Naive thymus-derived CD4-positive, alpha-beta T cell (primary cell): ENCODE data around the gene SLC6A12. TPM values are rescaled to one million over a fixed set of nuclear protein-coding genes. Genes with fewer than 3 reads are reported as not detected.
"Not testable (repeated sequence)": the region's sequence is repeated elsewhere in the genome, so short reads cannot be mapped to it uniquely, and the experiment has no call there.

Source experiments
- ATAC-seq: fragments of 150-1000 bp; cut with Tn5 transposase; 2 replicates; pipeline ENCODE4 v1.10.0; 2021; ENCODE audit warnings: mild to moderate bottlenecking, moderate library complexity
- CTCF ChIA-PET: fragments of 350-600 bp; sonication (Branson Sonifier 250); formaldehyde crosslinking; loops from one replicate; lab custom pipeline; 2021; ENCODE audit warnings: antibody characterized with exemption; lab: Charles Lee
- POLR2A ChIA-PET: fragments of 350-600 bp; sonication (Branson Sonifier 250); formaldehyde crosslinking; loops from one replicate; lab custom pipeline; 2021; ENCODE audit warnings: antibody characterized with exemption, inconsistent platforms; lab: Charles Lee
- DNase-seq, 9 donors: peaks; one replicate each; pipeline versions ENCODE4 v3.0.0 to v3.0.0-alpha.2; 2020 to 2022; ENCODE audit warnings: mixed read lengths in 1 of 9
- H3K27ac ChIP-seq: one replicate; pipeline ENCODE4 v1.7.0; 2013; ENCODE audit warnings: mild to moderate bottlenecking, low read depth, low read length, moderate library complexity
- H3K27me3 ChIP-seq, 2 donors: one replicate each; pipeline ENCODE4 v1.7.0; 2013; ENCODE audit warnings: low read length in 2 of 2, mild to moderate bottlenecking in 2 of 2, moderate library complexity in 2 of 2; ENCODE audit not compliant: control insufficient read depth in 2 of 2, insufficient read depth in 2 of 2
- H3K36me3 ChIP-seq, 3 experiments: 1 replicate in 2 of 3; 2 replicates in 1 of 3; pipeline ENCODE4 v1.7.0; 2013; ENCODE audit warnings: low read length in 3 of 3, mild to moderate bottlenecking in 3 of 3, moderate library complexity in 1 of 3; ENCODE audit not compliant: insufficient read depth in 3 of 3, control insufficient read depth in 2 of 3
- H3K4me1 ChIP-seq, 2 donors: one replicate each; pipeline ENCODE4 v1.7.0; 2013; ENCODE audit warnings: low read length in 2 of 2, mild to moderate bottlenecking in 2 of 2, moderate library complexity in 1 of 2; ENCODE audit not compliant: control insufficient read depth in 2 of 2, insufficient read depth in 2 of 2
- H3K4me3 ChIP-seq: 2 replicates; pipeline ENCODE4 v1.7.0; 2013; ENCODE audit warnings: mild to moderate bottlenecking, low read length
- H3K9me3 ChIP-seq, 3 experiments: 1 replicate in 2 of 3; 2 replicates in 1 of 3; pipeline ENCODE4 v1.7.0; 2013; ENCODE audit warnings: low read length in 3 of 3; ENCODE audit not compliant: control insufficient read depth in 2 of 3
- H3K27ac Mint-ChIP-seq, 9 donors: one replicate each; pipeline ENCODE4 v1.8.0; 2020 to 2022; ENCODE audit warnings: mixed read lengths in 9 of 9, mild to moderate bottlenecking in 8 of 9, moderate library complexity in 5 of 9, inconsistent platforms in 2 of 9
- H3K27me3 Mint-ChIP-seq, 5 donors: one replicate each; pipeline ENCODE4 v1.8.0; 2021 to 2022; ENCODE audit warnings: mixed read lengths in 5 of 5, mild to moderate bottlenecking in 1 of 5
- H3K36me3 Mint-ChIP-seq, 5 donors: one replicate each; pipeline ENCODE4 v1.8.0; 2020 to 2022; ENCODE audit warnings: mixed read lengths in 5 of 5, mild to moderate bottlenecking in 3 of 5, inconsistent platforms in 1 of 5
- H3K4me1 Mint-ChIP-seq, 7 donors: one replicate each; pipeline ENCODE4 v1.8.0; 2020 to 2022; ENCODE audit warnings: mixed read lengths in 7 of 7, mild to moderate bottlenecking in 3 of 7, inconsistent platforms in 1 of 7
- H3K4me3 Mint-ChIP-seq, 10 donors: one replicate each; pipeline ENCODE4 v1.8.0; 2020 to 2022; ENCODE audit warnings: mild to moderate bottlenecking in 10 of 10, mixed read lengths in 10 of 10, moderate library complexity in 6 of 10, inconsistent platforms in 2 of 10
- H3K9me3 Mint-ChIP-seq, 11 donors: one replicate each; pipeline ENCODE4 v1.8.0; 2020 to 2022; ENCODE audit warnings: mixed read lengths in 11 of 11, mild to moderate bottlenecking in 4 of 11, inconsistent platforms in 1 of 11, moderate library complexity in 1 of 11
- intact Hi-C, 2 donors: fragments of 100-400 bp; cut with micrococcal nuclease; formaldehyde crosslinking; loops; one replicate each; pipeline ENCODE4 v1.15.1; 2023
- polyA plus RNA-seq, 2 donors: library from polyadenylated mRNA; unstranded; fragments of 300-500 nt; fragmentation: Illumina TruSeq; gene quantifications; one replicate each; pipeline ENCODE4 v1.2.3, GENCODE V29; 2021
- total RNA-seq, 6 experiments: library from RNA in 5 of 6; stranded (reverse) in 5 of 6; gene quantifications; 1 replicate in 5 of 6; 2 replicates in 1 of 6; pipeline ENCODE4 v1.2.3 and lab custom pipeline; 2021 to 2026

SLC6A12 gene
- total and polyA plus RNA-seq, 7 experiments from 2014 or later = 0.30 to 4.2 TPM; not detected in 5

DNA sequence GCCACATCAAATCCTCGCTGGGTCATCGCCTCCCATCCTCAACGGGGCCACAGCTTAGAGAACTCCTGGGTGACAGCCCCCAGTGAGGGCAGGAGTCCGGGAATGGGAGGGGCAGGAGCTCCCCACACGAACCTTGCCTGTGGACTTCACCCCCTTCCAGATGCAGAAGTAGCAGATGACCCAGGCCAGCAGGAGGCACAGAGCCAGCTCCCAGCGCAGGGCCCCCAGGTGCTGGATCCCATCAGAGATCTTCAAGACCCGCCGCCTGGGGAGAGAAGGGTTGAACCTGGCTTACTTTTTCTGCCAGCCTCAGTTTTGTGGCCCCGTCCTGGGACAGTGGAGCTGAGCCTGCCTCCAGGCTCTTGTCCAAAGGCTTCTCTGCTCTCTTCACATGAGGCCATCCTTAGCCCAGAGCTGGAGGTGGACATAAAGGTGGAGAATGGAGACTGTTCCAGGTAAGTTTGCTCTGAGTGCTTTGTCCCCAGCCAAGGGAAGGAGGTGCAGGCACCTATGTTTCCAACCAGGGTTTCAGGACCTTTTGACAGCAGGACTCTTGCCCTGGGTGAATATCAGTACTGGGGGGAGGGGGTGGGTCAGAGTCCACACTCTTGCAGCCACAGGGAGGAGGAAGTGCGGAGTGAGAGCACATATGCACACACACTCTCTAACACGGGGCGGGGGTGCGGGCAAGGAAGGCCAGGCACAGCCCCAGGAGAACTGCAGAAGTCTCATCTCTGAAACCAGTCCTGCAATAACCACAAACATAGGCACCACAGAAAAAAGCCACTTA is 23.3 kb upstream of the SLC6A12 start:
- intact Hi-C loops = no loop called here
- H3K4me3 Mint-ChIP-seq = no peak overlapping the region
- peaks cover 0 to 17% (median 0%) of the 10 kb centered on the region in 3 experiments for H3K9me3 ChIP-seq

GRCh38 chr12:236445-236844 is 22.5 kb upstream of the SLC6A12 start:
- Histone ChIP-seq H3K4me1 (no peaks in the 10 kb centered on the region), H3K27me3 (no peaks in the 10 kb centered on the region), H3K9me3 (peaks cover 0 to 17% (median 0%) of the 10 kb centered on the region in 3 experiments), H3K36me3 (no peaks in the 10 kb centered on the region), H3K27ac (no peak overlapping the region), H3K4me3 (no peak overlapping the region)
- Mint-ChIP-seq H3K36me3 (peaks cover 0 to 8% (median 4%) of the 10 kb centered on the region in 5 donors), H3K9me3 (peaks cover 0 to 34% (median 11%) of the 10 kb centered on the region in 11 donors), H3K27me3 (peaks cover 0 to 22% (median 8%) of the 10 kb centered on the region in 5 donors), H3K27ac (no peak overlapping the region), H3K4me3 (no peak overlapping the region), H3K4me1 (peaks cover 0 to 1% (median 0%) of the 10 kb centered on the region in 7 donors)
- intact Hi-C loops = no loop called here
- ChIA-PET CTCF (no interaction called here), POLR2A (no interaction called here)
- no peak for DNase-seq
- no peak for ATAC-seq

More for the DNA sequence above, 23.3 kb upstream of the SLC6A12 start:
- POLR2A ChIA-PET = no interaction called here
- H3K4me1 Mint-ChIP-seq = peaks cover 0 to 1% (median 0%) of the 10 kb centered on the region in 7 donors
- Histone ChIP-seq H3K27ac (no peak overlapping the region), H3K4me1 (no peaks in the 10 kb centered on the region), H3K4me3 (no peak overlapping the region), H3K27me3 (no peaks in the 10 kb centered on the region), H3K36me3 (no peaks in the 10 kb centered on the region)
- H3K9me3 Mint-ChIP-seq = peaks cover 0 to 34% (median 11%) of the 10 kb centered on the region in 11 donors
- no peak for DNase-seq
- CTCF ChIA-PET = no interaction called here
- H3K27ac Mint-ChIP-seq = no peak overlapping the region
- peaks cover 0 to 25% (median 11%) of the 10 kb centered on the region in 5 donors for H3K27me3 Mint-ChIP-seq
- no peak for ATAC-seq
- H3K36me3 Mint-ChIP-seq = peaks cover 0 to 9% (median 4%) of the 10 kb centered on the region in 5 donors

GRCh38 chr12:235967-236366 is 22.0 kb upstream of the SLC6A12 start:
- H3K27me3 ChIP-seq, intact Hi-C loops, ATAC-seq, H3K4me3 Mint-ChIP-seq, H3K36me3 Mint-ChIP-seq, DNase-seq, H3K27ac Mint-ChIP-seq, H3K36me3 ChIP-seq, H3K4me3 ChIP-seq, H3K4me1 ChIP-seq, CTCF ChIA-PET, POLR2A ChIA-PET, H3K27ac ChIP-seq, H3K4me1 Mint-ChIP-seq: not testable (repeated sequence)
- H3K27me3 Mint-ChIP-seq = peaks cover 0 to 18% (median 8%) of the 10 kb centered on the region in 5 donors
- peaks cover 0 to 17% (median 0%) of the 10 kb centered on the region in 3 experiments for H3K9me3 ChIP-seq
- peaks cover 0 to 34% (median 11%) of the 10 kb centered on the region in 11 donors for H3K9me3 Mint-ChIP-seq

DNA sequence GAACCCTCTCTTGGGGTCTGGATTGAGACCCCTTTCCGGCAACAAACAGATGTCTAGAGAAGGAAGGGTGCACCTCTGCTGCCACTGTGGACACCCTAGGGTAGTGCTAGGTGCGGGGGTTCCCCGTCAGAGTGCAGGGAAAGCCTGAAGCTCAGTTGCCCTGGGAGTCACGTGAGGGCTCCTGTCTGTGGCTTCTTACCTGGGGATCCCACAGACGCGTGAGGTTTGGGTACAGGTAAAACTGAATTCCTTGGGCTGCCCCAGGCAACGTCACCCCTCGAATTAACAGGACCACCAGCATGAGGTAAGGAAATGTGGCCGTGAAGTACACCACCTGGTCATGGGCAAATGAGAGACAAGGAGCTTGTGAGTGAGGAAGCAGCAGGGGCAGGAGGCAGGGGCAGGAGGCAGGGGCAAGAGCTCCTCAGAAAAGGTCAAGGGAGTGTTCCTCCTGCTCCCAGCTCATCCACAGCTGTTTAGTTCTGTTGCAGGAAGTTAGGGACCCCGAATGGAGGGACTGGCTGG is 21.0 kb upstream of the SLC6A12 start:
- peaks cover 0 to 8% (median 4%) of the 10 kb centered on the region in 5 donors for H3K36me3 Mint-ChIP-seq
- no peak overlapping the region for H3K27ac Mint-ChIP-seq
- Histone ChIP-seq H3K9me3 (peaks cover 0 to 17% (median 0%) of the 10 kb centered on the region in 3 experiments), H3K27ac (no peak overlapping the region), H3K4me3 (no peak overlapping the region), H3K27me3 (no peaks in the 10 kb centered on the region), H3K4me1 (no peaks in the 10 kb centered on the region), H3K36me3 (no peaks in the 10 kb centered on the region)
- no peak for ATAC-seq
- peak overlapping the region in 1 of 10 donors; percentile 16 for H3K4me3 Mint-ChIP-seq
- DNase-seq = no peak
- H3K4me1 Mint-ChIP-seq = peaks cover 0 to 1% (median 0%) of the 10 kb centered on the region in 7 donors
- intact Hi-C loops = no loop called here
- POLR2A ChIA-PET = no interaction called here
- H3K27me3 Mint-ChIP-seq = peaks cover 0 to 13% (median 8%) of the 10 kb centered on the region in 5 donors
- H3K9me3 Mint-ChIP-seq = peaks cover 0 to 34% (median 11%) of the 10 kb centered on the region in 11 donors
- CTCF ChIA-PET = no interaction called here

DNA sequence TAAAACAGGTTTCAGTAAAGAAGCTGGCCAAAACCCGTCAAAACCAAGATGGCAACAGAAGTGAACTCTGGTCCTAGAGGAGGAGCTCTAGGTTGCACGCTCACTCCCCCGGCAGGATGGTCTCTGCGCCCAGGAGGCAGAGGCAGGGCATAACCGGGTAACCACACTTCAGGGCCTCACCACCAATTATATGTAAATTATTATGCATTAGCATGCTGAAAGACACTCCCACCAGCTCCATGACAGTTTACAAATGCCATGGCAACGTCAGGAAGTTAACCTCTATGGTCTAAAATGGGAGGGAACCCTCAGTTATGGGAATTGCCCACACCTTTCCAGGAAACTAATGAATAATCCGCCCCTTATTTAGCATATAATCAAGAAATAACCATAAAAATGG is 20.1 kb upstream of the SLC6A12 start:
- Mint-ChIP-seq H3K36me3 (peaks cover 0 to 8% (median 4%) of the 10 kb centered on the region in 5 donors), H3K27me3 (peaks cover 0 to 10% (median 3%) of the 10 kb centered on the region in 5 donors)

DNA sequence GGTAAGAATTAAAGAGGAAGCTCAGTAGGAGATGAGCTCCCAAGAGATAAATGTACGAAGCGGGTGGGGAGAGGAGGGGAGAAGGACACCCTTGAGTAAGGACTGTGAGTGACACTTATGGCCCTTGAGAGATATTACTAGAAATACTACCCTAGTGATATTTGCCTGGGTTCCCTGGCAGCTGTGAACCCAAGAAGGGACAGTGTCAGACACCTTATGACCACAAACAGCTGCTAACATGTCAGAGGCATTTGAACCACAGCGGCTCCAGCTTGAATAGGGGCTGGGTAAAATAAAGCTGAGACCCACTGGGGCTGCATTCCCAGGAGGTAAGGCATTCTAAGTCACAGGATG is 19.6 kb upstream of the SLC6A12 start:
- Mint-ChIP-seq H3K36me3 (peaks cover 0 to 8% (median 4%) of the 10 kb centered on the region in 5 donors), H3K27ac (no peak overlapping the region), H3K4me3 (no peak overlapping the region), H3K27me3 (peaks cover 0 to 9% (median 3%) of the 10 kb centered on the region in 5 donors), H3K9me3 (peaks cover 0 to 34% (median 11%) of the 10 kb centered on the region in 11 donors), H3K4me1 (peaks cover 0 to 1% (median 0%) of the 10 kb centered on the region in 7 donors)
- intact Hi-C loops = no loop called here
- no peak overlapping the region for H3K27ac ChIP-seq
- H3K4me3 ChIP-seq = no peak overlapping the region
- H3K9me3 ChIP-seq = peaks cover 0 to 17% (median 0%) of the 10 kb centered on the region in 3 experiments
- H3K27me3 ChIP-seq = no peaks in the 10 kb centered on the region
- DNase-seq (no peak), ATAC-seq (no peak)
- CTCF ChIA-PET = no interaction called here
- no peaks in the 10 kb centered on the region for H3K4me1 ChIP-seq
- POLR2A ChIA-PET = no interaction called here
- no peaks in the 10 kb centered on the region for H3K36me3 ChIP-seq

More for the DNA sequence above, 20.1 kb upstream of the SLC6A12 start:
- intact Hi-C loops = no loop called here
- H3K27ac ChIP-seq = no peak overlapping the region
- H3K27ac Mint-ChIP-seq = no peak overlapping the region
- H3K9me3 ChIP-seq = peaks cover 0 to 17% (median 0%) of the 10 kb centered on the region in 3 experiments
- H3K4me1 ChIP-seq = no peaks in the 10 kb centered on the region
- H3K27me3 ChIP-seq = no peaks in the 10 kb centered on the region
- H3K36me3 ChIP-seq = no peaks in the 10 kb centered on the region
- ChIA-PET CTCF (no interaction called here), POLR2A (no interaction called here)
- peaks cover 0 to 34% (median 11%) of the 10 kb centered on the region in 11 donors for H3K9me3 Mint-ChIP-seq
- H3K4me3 ChIP-seq = no peak overlapping the region
- no peak for ATAC-seq
- H3K4me3 Mint-ChIP-seq = no peak overlapping the region
- no peak for DNase-seq
- peaks cover 0 to 1% (median 0%) of the 10 kb centered on the region in 7 donors for H3K4me1 Mint-ChIP-seq
